Neural progenitor cell (in vitro differentiated cells): ENCODE measurements around the gene ZPBP. TPM values are rescaled to one million over a fixed set of nuclear protein-coding genes. Genes with fewer than 3 reads are reported as not detected.
A peak's percentile ranks its signal among the peaks of the same experiment; 100 is the strongest.

Experiments
- DNase-seq: peaks from one replicate; pipeline ENCODE4 v3.0.0-alpha.2; 2016; ENCODE audit warnings: low spot score
- H2AFZ ChIP-seq: fragments of 200-600 bp; sonication (generic); replicated peaks from 2 replicates; pipeline ENCODE4 v1.6.1; 2016; ENCODE audit warnings: antibody characterized with exemption
- H3F3A ChIP-seq: fragments of 200-600 bp; sonication (generic); 2 replicates; pipeline ENCODE4 v1.6.1; 2016; ENCODE audit warnings: antibody characterized with exemption, low read depth
- H3K27ac ChIP-seq: fragments of 200-600 bp; sonication (generic); 2 replicates; pipeline ENCODE4 v1.5.1; 2016; ENCODE audit warnings: mild to moderate bottlenecking
- H3K27me3 ChIP-seq: fragments of 200-600 bp; sonication (generic); 2 replicates; pipeline ENCODE4 v1.6.1; 2016; ENCODE audit warnings: mild to moderate bottlenecking, moderate library complexity
- H3K36me3 ChIP-seq: fragments of 200-600 bp; sonication (generic); 2 replicates; pipeline ENCODE4 v1.5.1; 2016
- H3K4me1 ChIP-seq: fragments of 200-600 bp; sonication (generic); 2 replicates; pipeline ENCODE4 v1.6.1; 2016; ENCODE audit warnings: mixed run types
- H3K4me2 ChIP-seq: fragments of 200-600 bp; sonication (generic); 2 replicates; pipeline ENCODE4 v1.6.1; 2016
- H3K4me3 ChIP-seq: fragments of 200-600 bp; sonication (generic); 2 replicates; pipeline ENCODE4 v1.5.1; 2016
- H3K79me2 ChIP-seq: fragments of 200-600 bp; sonication (generic); 2 replicates; pipeline ENCODE4 v1.6.1; 2016; ENCODE audit warnings: low read depth
- H3K9ac ChIP-seq: fragments of 200-600 bp; sonication (generic); 2 replicates; pipeline ENCODE4 v1.6.1; 2016
- H3K9me3 ChIP-seq: fragments of 200-600 bp; sonication (generic); 2 replicates; pipeline ENCODE4 v1.5.1; 2016; ENCODE audit warnings: low read depth
- H4K20me1 ChIP-seq: fragments of 200-600 bp; sonication (generic); 2 replicates; pipeline ENCODE4 v1.6.1; 2016; ENCODE audit warnings: low read depth
- H3K27ac Mint-ChIP-seq: 3 replicates; pipeline ENCODE4 v1.8.0; 2021; ENCODE audit warnings: mixed read lengths
- H3K27me3 Mint-ChIP-seq: 2 replicates; pipeline ENCODE4 v1.8.0; 2022; ENCODE audit warnings: low read depth, mild to moderate bottlenecking, inconsistent platforms, moderate library complexity, mixed read lengths; ENCODE audit not compliant: insufficient read depth
- H3K36me3 Mint-ChIP-seq: 3 replicates; pipeline ENCODE4 v1.8.0; 2021; ENCODE audit warnings: mixed read lengths
- H3K4me1 Mint-ChIP-seq: 3 replicates; pipeline ENCODE4 v1.8.0; 2021; ENCODE audit warnings: mixed read lengths
- H3K4me3 Mint-ChIP-seq: 3 replicates; pipeline ENCODE4 v1.8.0; 2021; ENCODE audit warnings: mild to moderate bottlenecking, moderate library complexity, mixed read lengths
- H3K9me3 Mint-ChIP-seq: 3 replicates; pipeline ENCODE4 v1.8.0; 2020; ENCODE audit warnings: mixed read lengths
- EZH2 ChIP-seq: fragments of 200-600 bp; sonication (generic); IDR thresholded peaks from 2 replicates; pipeline ENCODE4 v1.6.1; 2017; ENCODE audit warnings: antibody characterized with exemption, mild to moderate bottlenecking, moderate library complexity
- EZH2phosphoT487 ChIP-seq: fragments of 200-600 bp; sonication (generic); IDR thresholded peaks from 2 replicates; pipeline ENCODE4 v1.6.1; 2017; ENCODE audit warnings: antibody characterized with exemption
- total RNA-seq: library from RNA; depleted of rRNA; stranded (reverse); fragments of >200 nt; gene quantifications from 2 replicates; pipeline ENCODE4 v1.2.3, GENCODE V29; 2015; ENCODE audit warnings: low replicate concordance
- TF ChIP-seq, protein P1 (sequence below): fragments of 200-600 bp; sonication (generic); IDR thresholded peaks from 2 replicates; pipeline ENCODE4 v1.5.1; 2017; ENCODE audit warnings: antibody characterized with exemption, mild to moderate bottlenecking

Gene ZPBP
- total RNA-seq, 1 donor from 2014 or later, result not detected

DNA sequence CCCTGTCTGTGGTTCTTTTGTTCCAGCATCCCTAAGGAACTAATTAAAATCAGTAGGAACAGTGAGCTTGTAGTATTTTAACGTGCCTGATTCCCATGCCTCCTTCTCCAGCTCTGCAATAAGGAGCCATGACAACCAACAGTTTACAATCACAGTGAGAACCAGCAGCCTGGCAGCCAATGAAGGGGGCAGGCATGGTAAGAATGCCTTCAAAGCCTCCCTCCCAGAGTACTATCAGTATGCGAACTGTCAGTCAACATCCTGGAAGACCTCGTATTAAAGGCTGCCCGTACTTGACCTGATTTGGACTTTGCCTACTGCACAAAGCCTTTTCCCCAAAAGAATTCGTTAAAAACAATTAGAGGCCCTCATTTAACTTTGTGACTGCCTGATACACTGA is 7.7 kb downstream of the ZPBP start:
- H3K27ac Mint-ChIP-seq, result no peak overlapping the region
- TF ChIP-seq EZH2 (no peak), EZH2phosphoT487 (no peak)
- TF ChIP-seq, protein P1, sequence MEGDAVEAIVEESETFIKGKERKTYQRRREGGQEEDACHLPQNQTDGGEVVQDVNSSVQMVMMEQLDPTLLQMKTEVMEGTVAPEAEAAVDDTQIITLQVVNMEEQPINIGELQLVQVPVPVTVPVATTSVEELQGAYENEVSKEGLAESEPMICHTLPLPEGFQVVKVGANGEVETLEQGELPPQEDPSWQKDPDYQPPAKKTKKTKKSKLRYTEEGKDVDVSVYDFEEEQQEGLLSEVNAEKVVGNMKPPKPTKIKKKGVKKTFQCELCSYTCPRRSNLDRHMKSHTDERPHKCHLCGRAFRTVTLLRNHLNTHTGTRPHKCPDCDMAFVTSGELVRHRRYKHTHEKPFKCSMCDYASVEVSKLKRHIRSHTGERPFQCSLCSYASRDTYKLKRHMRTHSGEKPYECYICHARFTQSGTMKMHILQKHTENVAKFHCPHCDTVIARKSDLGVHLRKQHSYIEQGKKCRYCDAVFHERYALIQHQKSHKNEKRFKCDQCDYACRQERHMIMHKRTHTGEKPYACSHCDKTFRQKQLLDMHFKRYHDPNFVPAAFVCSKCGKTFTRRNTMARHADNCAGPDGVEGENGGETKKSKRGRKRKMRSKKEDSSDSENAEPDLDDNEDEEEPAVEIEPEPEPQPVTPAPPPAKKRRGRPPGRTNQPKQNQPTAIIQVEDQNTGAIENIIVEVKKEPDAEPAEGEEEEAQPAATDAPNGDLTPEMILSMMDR, result no peak
- H4K20me1 ChIP-seq, result no peaks in the 10 kb centered on the region
- H3K4me1 ChIP-seq, result no peaks in the 10 kb centered on the region
- no peaks in the 10 kb centered on the region for H3K79me2 ChIP-seq
- H3K9me3 Mint-ChIP-seq, result no peaks in the 10 kb centered on the region
- H3K36me3 Mint-ChIP-seq, result no peaks in the 10 kb centered on the region
- H3K27ac ChIP-seq, result no peak overlapping the region
- peak; percentile 36 for DNase-seq
- peaks cover 5% of the 10 kb centered on the region for H3K4me1 Mint-ChIP-seq
- no peak overlapping the region for H3K4me3 Mint-ChIP-seq
- no peaks in the 10 kb centered on the region for H3K27me3 Mint-ChIP-seq
- no peaks in the 10 kb centered on the region for H3F3A ChIP-seq
- H3K4me3 ChIP-seq, result no peak overlapping the region
- H3K27me3 ChIP-seq, result no peaks in the 10 kb centered on the region
- no peak overlapping the region for H3K9ac ChIP-seq
- H3K9me3 ChIP-seq, result no peaks in the 10 kb centered on the region
- no peak overlapping the region for H2AFZ ChIP-seq
- H3K4me2 ChIP-seq, result no peak overlapping the region
- H3K36me3 ChIP-seq, result no peaks in the 10 kb centered on the region

DNA sequence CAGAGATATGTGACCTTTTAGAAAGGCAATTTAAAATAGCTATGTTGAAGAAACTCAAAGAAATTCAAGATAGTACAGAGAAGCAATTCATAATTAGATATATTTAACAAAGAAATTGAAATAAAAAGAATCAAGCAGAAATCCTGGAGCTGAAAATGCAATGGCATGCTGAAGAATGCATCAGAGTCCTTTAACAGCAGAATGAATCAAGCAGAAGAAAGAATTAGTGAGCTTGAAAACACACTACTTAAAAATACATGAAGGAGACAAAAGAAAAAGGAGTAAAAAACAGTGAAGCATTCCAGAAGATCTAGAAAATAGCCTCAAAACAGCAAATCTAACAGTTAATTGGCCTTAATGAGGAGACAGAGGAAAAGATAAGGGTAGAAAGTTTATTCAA is 20.0 kb downstream of the ZPBP start:
- H3K36me3 ChIP-seq, result no peaks in the 10 kb centered on the region
- H3K4me1 ChIP-seq, result no peaks in the 10 kb centered on the region
- Mint-ChIP-seq H3K27ac (no peak overlapping the region), H3K36me3 (no peaks in the 10 kb centered on the region), H3K4me3 (no peak overlapping the region), H3K27me3 (peaks cover 2% of the 10 kb centered on the region), H3K9me3 (peaks cover 32% of the 10 kb centered on the region), H3K4me1 (peaks cover 3% of the 10 kb centered on the region)
- H3K9ac ChIP-seq, result no peak overlapping the region
- H3K4me2 ChIP-seq, result no peak overlapping the region
- H3K9me3 ChIP-seq, result peaks cover 4% of the 10 kb centered on the region
- no peaks in the 10 kb centered on the region for H4K20me1 ChIP-seq
- no peak overlapping the region for H3K27ac ChIP-seq
- no peaks in the 10 kb centered on the region for H3K27me3 ChIP-seq
- H3F3A ChIP-seq, result no peaks in the 10 kb centered on the region
- TF ChIP-seq EZH2phosphoT487, result no peak
- no peak for TF ChIP-seq EZH2
- TF ChIP-seq, protein P1, result no peak
- DNase-seq, result no peak
- H3K79me2 ChIP-seq, result no peaks in the 10 kb centered on the region
- H3K4me3 ChIP-seq, result no peak overlapping the region
- H2AFZ ChIP-seq, result no peak overlapping the region

DNA sequence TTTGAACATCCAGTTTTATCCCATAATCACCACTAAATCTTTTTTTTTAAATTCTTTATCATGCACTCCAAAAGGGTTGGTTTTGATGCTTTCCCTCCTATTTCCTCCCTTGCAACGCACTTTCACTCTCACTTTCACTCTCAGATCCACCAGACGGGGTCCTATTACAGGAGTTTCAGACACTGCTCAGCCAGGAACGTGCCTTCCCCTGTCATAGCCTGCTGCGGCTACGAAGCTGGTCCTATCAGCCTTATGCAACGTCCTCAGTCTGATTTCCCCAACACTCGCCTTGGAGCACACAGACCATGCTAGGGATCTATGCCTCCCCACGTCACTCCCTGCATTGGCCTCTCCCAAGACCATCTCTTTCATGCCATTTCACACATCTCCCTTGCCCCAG is 23.4 kb downstream of the ZPBP start:
- Histone ChIP-seq H3K36me3 (no peaks in the 10 kb centered on the region), H2AFZ (no peak overlapping the region), H3K9me3 (peaks cover 4% of the 10 kb centered on the region), H3K79me2 (no peaks in the 10 kb centered on the region), H3F3A (no peaks in the 10 kb centered on the region), H4K20me1 (no peaks in the 10 kb centered on the region), H3K27me3 (no peaks in the 10 kb centered on the region), H3K4me3 (no peak overlapping the region), H3K9ac (no peak overlapping the region), H3K4me1 (no peaks in the 10 kb centered on the region), H3K27ac (no peak overlapping the region), H3K4me2 (no peak overlapping the region)
- H3K9me3 Mint-ChIP-seq, result peaks cover 29% of the 10 kb centered on the region
- H3K4me1 Mint-ChIP-seq, result peaks cover 3% of the 10 kb centered on the region
- H3K4me3 Mint-ChIP-seq, result no peak overlapping the region
- TF ChIP-seq, protein P1, result no peak
- TF ChIP-seq EZH2phosphoT487 (no peak), EZH2 (no peak)
- no peaks in the 10 kb centered on the region for H3K27me3 Mint-ChIP-seq
- no peak overlapping the region for H3K27ac Mint-ChIP-seq
- H3K36me3 Mint-ChIP-seq, result no peaks in the 10 kb centered on the region
- no peak for DNase-seq
